GM12878 (cell line): ENCODE measurements around the gene ZDHHC3.

Source experiments
- CEBPB ChIP-seq, 2 experiments: fragments of 150-350 bp in 1 of 2; IDR thresholded peaks; 2 replicates each; pipeline ENCODE4 v1.6.1; 2012 to 2014; ENCODE audit warnings: low read depth in 2 of 2, low read length in 2 of 2, borderline replicate concordance in 1 of 2, inconsistent platforms in 1 of 2
- IRF3 ChIP-seq: fragments of 450-650 bp; IDR thresholded peaks from 2 replicates; pipeline ENCODE4 v1.6.1; 2014; ENCODE audit warnings: mild to moderate bottlenecking
- MXI1 ChIP-seq: fragments of 150-350 bp; IDR thresholded peaks from 2 replicates; pipeline ENCODE4 v1.6.1; 2011; ENCODE audit warnings: low read depth, mild to moderate bottlenecking, inconsistent platforms, low read length, improper control_type of control experiment
- MYC ChIP-seq: IDR thresholded peaks from 2 replicates; pipeline ENCODE4 v1.6.1; 2011; ENCODE audit warnings: mild to moderate bottlenecking, low read length, moderate library complexity, inconsistent platforms; ENCODE audit not compliant: insufficient read depth, insufficient replicate concordance, insufficient read length, severe bottlenecking
- TAF1 ChIP-seq: IDR thresholded peaks from 2 replicates; pipeline ENCODE4 v1.6.1; 2011; ENCODE audit warnings: mild to moderate bottlenecking, low read depth, low read length, borderline replicate concordance
- ZBTB40 ChIP-seq: fragments of 450-650 bp; IDR thresholded peaks from 2 replicates; pipeline ENCODE4 v1.6.1; 2016; ENCODE audit warnings: mild to moderate bottlenecking, moderate library complexity, borderline replicate concordance

GRCh38 chr3:44993471-44994205 lies 17.7 kb upstream of the ZDHHC3 start:
- TF ChIP-seq ZBTB40 (no peak), MYC (no peak), CEBPB (IDR thresholded peaks at IDR 0.05; ENCODE audit: borderline replicate concordance in 1 of 2, low read depth in 2 of 2, low read length in 2 of 2) (no peak), TAF1 (no peak), IRF3 (no peak), MXI1 (no peak)
